ENCODE data around the gene FGF14.

The FGF14 gene

GRCh38 chr13:102250448-102250847, 151.4 kb downstream of the FGF14 start:
- DNase-seq (ENCODE audit: low read depth) = no peak

- DNase-seq (ENCODE audit: low read depth) = no peak
Measured at GRCh38 chr13:102244607-102245227, 157.1 kb downstream of the FGF14 start.

- no peak for DNase-seq (ENCODE audit: low read depth)
Measured at GRCh38 chr13:102240110-102240509, 161.7 kb downstream of the FGF14 start.

GRCh38 chr13:102237230-102237629, 164.6 kb downstream of the FGF14 start:
- no peak for DNase-seq (ENCODE audit: low read depth)

- DNase-seq (ENCODE audit: low read depth) = no peak
Measured at GRCh38 chr13:102236830-102237229, 165.0 kb downstream of the FGF14 start.

GRCh38 chr13:102236341-102236740, 165.5 kb downstream of the FGF14 start:
- DNase-seq (ENCODE audit: low read depth) = no peak

- no peak for DNase-seq (ENCODE audit: low read depth)
Measured at GRCh38 chr13:102235689-102236088, 166.2 kb downstream of the FGF14 start.

GRCh38 chr13:102234618-102235017, 167.2 kb downstream of the FGF14 start:
- DNase-seq (ENCODE audit: low read depth) = no peak

GRCh38 chr13:102233566-102234208, 168.2 kb downstream of the FGF14 start:
- DNase-seq (ENCODE audit: low read depth) = no peak

- DNase-seq (ENCODE audit: low read depth) = no peak
Measured at GRCh38 chr13:102231479-102231878, 170.4 kb downstream of the FGF14 start.

GRCh38 chr13:102227741-102228140, 174.1 kb downstream of the FGF14 start:
- no peak for DNase-seq (ENCODE audit: low read depth)

- DNase-seq (ENCODE audit: low read depth) = no peak
Measured at GRCh38 chr13:102226591-102226990, 175.3 kb downstream of the FGF14 start.

GRCh38 chr13:102225892-102226291, 176.0 kb downstream of the FGF14 start:
- DNase-seq (ENCODE audit: low read depth) = no peak

- no peak for DNase-seq (ENCODE audit: low read depth)
Measured at GRCh38 chr13:102220681-102221228, 181.1 kb downstream of the FGF14 start.

GRCh38 chr13:102214956-102215355, 186.9 kb downstream of the FGF14 start:
- DNase-seq (ENCODE audit: low read depth) = no peak

- no peak for DNase-seq (ENCODE audit: low read depth)
Measured at GRCh38 chr13:102212729-102213128, 189.1 kb downstream of the FGF14 start.

- no peak for DNase-seq (ENCODE audit: low read depth)
Measured at GRCh38 chr13:102208347-102208746, 193.5 kb downstream of the FGF14 start.

- no peak for DNase-seq (ENCODE audit: low read depth)
Measured at GRCh38 chr13:102207680-102208342, 194.0 kb downstream of the FGF14 start.

GRCh38 chr13:102203718-102204117, 198.1 kb downstream of the FGF14 start:
- no peak for DNase-seq (ENCODE audit: low read depth)

GRCh38 chr13:102198418-102199311, 203.2 kb downstream of the FGF14 start:
- no peak for DNase-seq (ENCODE audit: low read depth)

GRCh38 chr13:102197193-102197592, 204.7 kb downstream of the FGF14 start:
- DNase-seq (ENCODE audit: low read depth) = no peak
